ENCODE results near the gene CENPE.
"Not testable (repeated sequence)": the region's sequence is repeated elsewhere in the genome, so short reads cannot be mapped to it uniquely, and the experiment has no call there.

The CENPE gene

GRCh38 chr4:103198111-103198765, at the start of gene CENPE:
CENPE (minus strand) TSS chr4:103198343; CDS start chr4:103198319, 24 bp downstream.
- H3K9me3 ChIP-seq (ENCODE audit: severe bottlenecking), result no peaks in the 10 kb centered on the region
- DNase-seq (ENCODE audit: low spot score) (peak; percentile 80), ATAC-seq (ENCODE audit: low read depth) (peak; percentile 82)
- H3K27me3 ChIP-seq (ENCODE audit: insufficient read depth, poor library complexity, severe bottlenecking), result no peaks in the 10 kb centered on the region
- peaks cover 6% of the 10 kb centered on the region for H3K4me1 ChIP-seq (ENCODE audit: insufficient read depth, poor library complexity, severe bottlenecking)
- no peak for TF ChIP-seq CTCF (IDR thresholded peaks at IDR 0.05; ENCODE audit: poor library complexity, severe bottlenecking)
- peaks cover 38% of the 10 kb centered on the region for H3K36me3 ChIP-seq (ENCODE audit: low read depth)
- H3K4me3 ChIP-seq (ENCODE audit: severe bottlenecking), result peak within 1 kb of the TSS; percentile 90
- peak within 1 kb of the TSS; percentile 43 for H3K27ac ChIP-seq (ENCODE audit: poor library complexity, severe bottlenecking)

- ATAC-seq (ENCODE audit: low read depth), result peak; percentile 54
These were observed 46.1 kb upstream of the CENPE start for GRCh38 chr4:103244251-103244650.

GRCh38 chr4:103230938-103231337, 32.8 kb upstream of the CENPE start:
- not testable (repeated sequence) for H3K4me3 ChIP-seq (ENCODE audit: severe bottlenecking); H3K27ac ChIP-seq (ENCODE audit: poor library complexity, severe bottlenecking); ATAC-seq (ENCODE audit: low read depth); H3K36me3 ChIP-seq (ENCODE audit: low read depth); DNase-seq (ENCODE audit: low spot score); H3K4me1 ChIP-seq (ENCODE audit: insufficient read depth, poor library complexity, severe bottlenecking); H3K27me3 ChIP-seq (ENCODE audit: insufficient read depth, poor library complexity, severe bottlenecking); H3K9me3 ChIP-seq (ENCODE audit: severe bottlenecking)

More at GRCh38 chr4:103244251-103244650, 46.1 kb upstream of the CENPE start:
- no peak for DNase-seq (ENCODE audit: low spot score)
- no peaks in the 10 kb centered on the region for H3K27me3 ChIP-seq (ENCODE audit: insufficient read depth, poor library complexity, severe bottlenecking)
- no peak for TF ChIP-seq CTCF (IDR thresholded peaks at IDR 0.05; ENCODE audit: poor library complexity, severe bottlenecking)
- no peaks in the 10 kb centered on the region for H3K36me3 ChIP-seq (ENCODE audit: low read depth)
- no peaks in the 10 kb centered on the region for H3K9me3 ChIP-seq (ENCODE audit: severe bottlenecking)
- H3K4me3 ChIP-seq (ENCODE audit: severe bottlenecking), result no peak overlapping the region
- H3K27ac ChIP-seq (ENCODE audit: poor library complexity, severe bottlenecking), result no peak overlapping the region
- H3K4me1 ChIP-seq (ENCODE audit: insufficient read depth, poor library complexity, severe bottlenecking), result no peaks in the 10 kb centered on the region

GRCh38 chr4:103223556-103223955, 25.4 kb upstream of the CENPE start:
- not testable (repeated sequence) for H3K4me3 ChIP-seq (ENCODE audit: severe bottlenecking); H3K27me3 ChIP-seq (ENCODE audit: insufficient read depth, poor library complexity, severe bottlenecking); H3K9me3 ChIP-seq (ENCODE audit: severe bottlenecking); H3K36me3 ChIP-seq (ENCODE audit: low read depth); ATAC-seq (ENCODE audit: low read depth); H3K4me1 ChIP-seq (ENCODE audit: insufficient read depth, poor library complexity, severe bottlenecking); DNase-seq (ENCODE audit: low spot score); H3K27ac ChIP-seq (ENCODE audit: poor library complexity, severe bottlenecking)

GRCh38 chr4:103207673-103208072, 9.5 kb upstream of the CENPE start:
- no peak; the same call in 2 of the 3 replicates for ATAC-seq (ENCODE audit: low read depth)
- Histone ChIP-seq H3K9me3 (ENCODE audit: severe bottlenecking) (no peaks in the 10 kb centered on the region), H3K27me3 (ENCODE audit: insufficient read depth, poor library complexity, severe bottlenecking) (no peaks in the 10 kb centered on the region), H3K4me1 (ENCODE audit: insufficient read depth, poor library complexity, severe bottlenecking) (no peaks in the 10 kb centered on the region), H3K36me3 (ENCODE audit: low read depth) (no peaks in the 10 kb centered on the region), H3K4me3 (ENCODE audit: severe bottlenecking) (no peak overlapping the region), H3K27ac (ENCODE audit: poor library complexity, severe bottlenecking) (no peak overlapping the region)
- TF ChIP-seq CTCF (IDR thresholded peaks at IDR 0.05; ENCODE audit: poor library complexity, severe bottlenecking), result peak; percentile 44
- no peak for DNase-seq (ENCODE audit: low spot score)

GRCh38 chr4:103204111-103204510, 6.0 kb upstream of the CENPE start:
- Histone ChIP-seq H3K4me1 (ENCODE audit: insufficient read depth, poor library complexity, severe bottlenecking) (no peaks in the 10 kb centered on the region), H3K9me3 (ENCODE audit: severe bottlenecking) (no peaks in the 10 kb centered on the region), H3K4me3 (ENCODE audit: severe bottlenecking) (no peak overlapping the region), H3K36me3 (ENCODE audit: low read depth) (no peaks in the 10 kb centered on the region), H3K27ac (ENCODE audit: poor library complexity, severe bottlenecking) (no peak overlapping the region), H3K27me3 (ENCODE audit: insufficient read depth, poor library complexity, severe bottlenecking) (no peaks in the 10 kb centered on the region)
- ATAC-seq (ENCODE audit: low read depth), result peak; percentile 62; the same call in 2 of the 3 replicates
- TF ChIP-seq CTCF (IDR thresholded peaks at IDR 0.05; ENCODE audit: poor library complexity, severe bottlenecking), result peak; percentile 75
- DNase-seq (ENCODE audit: low spot score), result no peak

Data from RWPE2 (cell line).